ENCODE measurements around the gene KCNJ14.

DNA sequence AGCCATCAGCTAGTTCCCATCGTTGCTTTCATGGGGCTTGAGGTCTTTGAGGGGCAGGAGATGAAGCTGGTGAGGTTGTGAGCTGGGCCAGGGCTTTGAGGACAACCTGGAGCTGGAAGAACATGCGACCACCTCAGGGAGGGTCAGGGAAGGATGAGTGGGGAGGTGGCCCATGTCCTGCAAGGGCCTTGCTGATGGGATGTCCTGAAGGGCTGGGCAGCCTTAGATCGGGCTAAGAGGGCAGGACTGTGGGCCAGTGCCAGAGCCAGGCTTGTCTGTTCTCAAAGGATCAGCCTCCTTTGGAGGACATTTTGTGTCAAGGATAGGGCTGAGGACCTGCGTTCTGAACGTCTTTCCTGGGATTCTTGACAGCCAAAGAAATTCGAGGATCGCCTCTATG, 24.3 kb downstream of the KCNJ14 start:
- TF ChIP-seq, protein P1, sequence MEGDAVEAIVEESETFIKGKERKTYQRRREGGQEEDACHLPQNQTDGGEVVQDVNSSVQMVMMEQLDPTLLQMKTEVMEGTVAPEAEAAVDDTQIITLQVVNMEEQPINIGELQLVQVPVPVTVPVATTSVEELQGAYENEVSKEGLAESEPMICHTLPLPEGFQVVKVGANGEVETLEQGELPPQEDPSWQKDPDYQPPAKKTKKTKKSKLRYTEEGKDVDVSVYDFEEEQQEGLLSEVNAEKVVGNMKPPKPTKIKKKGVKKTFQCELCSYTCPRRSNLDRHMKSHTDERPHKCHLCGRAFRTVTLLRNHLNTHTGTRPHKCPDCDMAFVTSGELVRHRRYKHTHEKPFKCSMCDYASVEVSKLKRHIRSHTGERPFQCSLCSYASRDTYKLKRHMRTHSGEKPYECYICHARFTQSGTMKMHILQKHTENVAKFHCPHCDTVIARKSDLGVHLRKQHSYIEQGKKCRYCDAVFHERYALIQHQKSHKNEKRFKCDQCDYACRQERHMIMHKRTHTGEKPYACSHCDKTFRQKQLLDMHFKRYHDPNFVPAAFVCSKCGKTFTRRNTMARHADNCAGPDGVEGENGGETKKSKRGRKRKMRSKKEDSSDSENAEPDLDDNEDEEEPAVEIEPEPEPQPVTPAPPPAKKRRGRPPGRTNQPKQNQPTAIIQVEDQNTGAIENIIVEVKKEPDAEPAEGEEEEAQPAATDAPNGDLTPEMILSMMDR (conservative IDR thresholded peaks at IDR 0.05; ENCODE audit: low read depth, low read length) = no peak
- TF ChIP-seq EZH2phosphoT487 (IDR thresholded peaks at IDR 0.05; ENCODE audit: borderline replicate concordance, low read length) (no peak), EZH2 (IDR thresholded peaks at IDR 0.05; ENCODE audit: low read length, unreplicated experiment) (no peak)

Data from PC-3 (cell line).